GM18505 (cell line): ENCODE results near the gene OR51B4.
"Not testable (repeated sequence)": the region's sequence is repeated elsewhere in the genome, so short reads cannot be mapped to it uniquely, and the experiment has no call there.

Experiments
- ATAC-seq: cut with Tn5 transposase; IDR thresholded peaks from one replicate; pipeline ENCODE4 v1.9.1; 2021; ENCODE audit not compliant: unreplicated experiment
- POLR2A ChIP-seq: IDR thresholded peaks from 4 replicates; pipeline ENCODE4 v1.6.1; 2011; ENCODE audit warnings: borderline replicate concordance; ENCODE audit not compliant: insufficient read depth, insufficient read length; ENCODE audit errors: extremely low read depth

The OR51B4 gene

DNA sequence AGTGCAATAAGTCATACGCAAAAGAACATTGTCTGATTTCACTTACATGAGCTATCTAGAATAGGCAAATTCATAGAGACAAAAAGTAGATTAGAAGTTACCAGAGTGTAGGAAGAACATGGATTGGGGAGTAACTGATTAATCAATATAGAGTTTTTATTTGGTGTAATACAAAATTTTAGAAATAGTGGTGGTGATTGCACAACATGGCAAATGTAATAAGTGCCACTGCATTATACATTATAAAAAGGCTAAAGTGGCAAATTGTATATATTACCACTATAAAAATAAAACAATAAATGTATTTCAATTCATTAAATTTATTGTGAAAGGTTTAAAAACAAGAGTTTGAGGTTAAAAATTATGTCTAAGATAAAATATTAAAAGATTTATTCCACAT lies 8.7 kb upstream of the OR51B4 start:
- TF ChIP-seq POLR2A, result no peak
- ATAC-seq, result no peak

GRCh38 chr11:5307256-5308019 lies 5.7 kb upstream of the OR51B4 start:
- no peak for TF ChIP-seq POLR2A
- ATAC-seq, result no peak

GRCh38 chr11:5304046-5304445 lies 2.3 kb upstream of the OR51B4 start:
- ATAC-seq, result no peak
- TF ChIP-seq POLR2A, result no peak

GRCh38 chr11:5303626-5304025 lies 1.9 kb upstream of the OR51B4 start:
- ATAC-seq, result no peak
- TF ChIP-seq POLR2A, result no peak

GRCh38 chr11:5300251-5300650 lies 1.5 kb downstream of the OR51B4 start:
- no peak for TF ChIP-seq POLR2A
- ATAC-seq, result no peak

GRCh38 chr11:5298451-5298850 lies 3.3 kb downstream of the OR51B4 start:
- no peak for TF ChIP-seq POLR2A
- no peak for ATAC-seq

DNA sequence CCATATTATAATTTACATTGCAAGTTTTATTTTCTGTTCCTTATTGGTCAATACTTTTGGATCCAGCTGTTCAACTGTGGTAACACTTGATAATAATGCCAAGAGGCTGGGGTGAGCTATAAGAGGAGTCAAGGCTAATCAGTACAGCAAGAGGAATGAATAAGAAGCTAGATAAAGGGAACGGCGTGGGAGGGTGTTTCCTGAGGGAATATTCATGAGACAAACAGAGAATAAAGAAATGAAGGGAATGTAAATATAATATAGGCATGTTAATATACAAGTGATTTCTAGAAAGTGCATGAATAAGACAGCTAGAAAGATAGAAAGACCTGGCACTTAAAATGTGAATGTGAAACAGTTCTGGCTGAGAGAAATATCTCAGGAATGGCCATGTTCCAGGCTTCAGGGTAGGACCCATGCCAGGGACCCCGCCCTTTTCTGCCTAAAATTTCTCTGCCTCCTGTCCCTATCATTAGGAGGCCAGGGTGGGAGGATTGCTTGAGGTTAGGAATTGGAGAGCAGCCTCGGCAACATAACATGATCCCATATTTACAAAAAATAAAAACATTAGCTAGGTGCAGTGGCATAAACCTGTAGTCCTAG lies 3.9 kb downstream of the OR51B4 start:
- no peak for TF ChIP-seq POLR2A
- ATAC-seq, result no peak

DNA sequence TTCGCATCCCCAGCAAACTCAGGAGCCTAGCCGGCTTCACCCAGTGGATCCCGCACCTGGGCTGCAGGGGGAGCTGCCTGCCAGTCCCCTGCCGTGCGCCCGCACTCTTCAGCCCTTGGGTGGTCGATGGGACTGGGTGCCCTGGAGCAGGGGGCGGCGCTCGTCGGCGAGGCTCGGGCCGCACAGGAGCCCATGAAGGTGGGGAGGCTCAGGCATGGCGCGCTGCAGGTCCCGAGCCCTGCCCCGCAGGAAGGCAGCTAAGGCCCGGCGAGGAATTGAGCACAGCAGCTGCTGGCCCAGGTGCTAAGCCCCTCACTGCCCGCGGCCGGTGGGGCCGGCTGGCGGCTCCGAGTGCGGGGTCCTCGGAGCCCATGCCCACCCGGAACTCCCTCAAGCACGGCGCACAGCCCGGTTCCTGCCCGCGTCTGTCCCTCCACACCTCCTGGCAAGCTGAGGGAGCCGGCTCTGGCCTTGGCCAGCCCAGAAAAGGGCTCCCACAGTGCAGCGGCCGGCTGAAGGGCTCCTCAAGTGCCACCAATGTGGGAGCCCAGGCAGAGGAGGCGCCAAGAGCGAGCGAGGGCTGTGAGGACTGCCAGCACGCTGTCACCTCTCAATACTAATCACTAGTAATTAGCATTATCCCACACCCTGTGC lies 7.3 kb downstream of the OR51B4 start:
- not testable (repeated sequence) for ATAC-seq

- no peak for TF ChIP-seq POLR2A
- no peak for ATAC-seq
These were observed 8.7 kb downstream of the OR51B4 start for GRCh38 chr11:5293028-5293427.

DNA sequence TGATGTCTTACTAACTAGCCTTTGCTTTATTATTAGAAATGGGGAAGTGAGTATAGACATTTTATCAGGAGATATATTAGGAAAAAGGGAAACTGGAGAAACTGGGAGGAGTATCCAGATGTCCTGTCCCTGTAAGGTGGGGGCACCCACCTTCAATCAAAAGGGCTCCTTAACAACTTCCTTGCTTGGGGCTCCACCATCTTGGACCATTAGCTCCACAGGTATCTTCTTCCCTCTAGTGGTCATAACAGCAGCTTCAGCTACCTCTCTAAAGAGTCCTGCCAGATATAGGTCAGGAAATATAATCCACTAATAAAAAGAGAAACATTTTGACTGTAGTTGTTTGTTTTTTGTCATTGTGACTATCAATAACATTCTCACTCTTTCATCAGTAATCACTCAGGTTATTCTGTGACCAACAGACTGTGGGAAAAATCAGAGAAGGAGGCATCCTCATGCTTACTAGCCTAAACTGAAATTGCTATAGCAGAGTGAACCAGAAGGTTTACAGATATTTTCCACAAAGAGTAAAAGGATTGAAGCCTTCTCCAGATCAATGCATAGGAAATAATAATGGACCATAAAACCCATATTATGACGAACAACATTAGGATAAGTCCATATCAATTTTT lies 10.4 kb downstream of the OR51B4 start:
- ATAC-seq, result peak; percentile 87
- TF ChIP-seq POLR2A, result no peak

DNA sequence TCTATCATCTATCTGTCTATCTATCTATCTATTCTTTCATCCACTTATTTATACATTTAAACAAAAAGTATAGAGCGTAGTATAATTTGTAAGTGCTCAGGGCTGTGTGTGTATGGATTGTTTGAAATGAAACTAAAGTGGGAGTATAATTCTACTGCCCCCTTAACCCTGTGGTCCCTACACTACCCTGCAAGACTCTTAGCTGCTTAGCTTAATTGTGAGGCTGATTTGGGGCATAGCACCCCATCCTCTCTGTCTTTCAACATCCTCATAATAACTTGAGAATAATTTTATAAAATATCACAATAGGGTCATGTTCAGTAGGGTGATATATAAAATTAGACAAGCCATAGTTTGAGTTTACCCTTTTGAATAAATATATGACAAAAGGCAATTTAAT lies 11.6 kb downstream of the OR51B4 start:
- TF ChIP-seq POLR2A, result no peak
- no peak for ATAC-seq

- TF ChIP-seq POLR2A, result no peak
- no peak for ATAC-seq
These were observed 12.1 kb downstream of the OR51B4 start for GRCh38 chr11:5289696-5290095.

DNA sequence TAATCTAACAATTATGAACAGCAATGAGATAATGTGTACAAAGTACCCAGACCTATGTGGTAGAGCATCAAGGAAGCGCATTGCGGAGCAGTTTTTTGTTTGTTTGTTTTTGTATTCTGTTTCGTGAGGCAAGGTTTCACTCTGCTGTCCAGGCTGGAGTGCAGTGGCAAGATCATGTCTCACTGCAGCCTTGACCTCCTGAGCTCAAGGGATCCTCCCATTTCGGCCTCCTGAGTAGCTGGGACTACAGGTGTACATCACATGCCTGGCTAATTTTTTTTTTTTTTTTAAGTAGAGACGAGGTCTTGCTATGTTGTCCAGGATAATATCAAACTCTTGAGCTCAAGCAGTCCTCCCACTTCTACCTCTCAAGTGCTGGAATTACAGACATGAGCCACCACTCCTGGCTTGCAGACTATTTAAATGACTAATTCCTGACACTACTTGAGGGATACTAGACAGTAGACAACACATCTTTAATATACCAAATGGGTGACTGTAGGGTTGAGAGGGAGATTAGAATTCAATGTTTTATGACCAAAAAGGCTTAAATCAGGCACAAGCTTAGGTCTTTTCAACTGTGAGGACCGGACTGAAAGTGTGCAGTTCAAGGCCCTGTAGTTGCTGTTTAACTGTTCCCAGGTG lies 12.7 kb downstream of the OR51B4 start:
- no peak for ATAC-seq
- TF ChIP-seq POLR2A, result no peak
